ENCODE data around the gene HFE.

DNA sequence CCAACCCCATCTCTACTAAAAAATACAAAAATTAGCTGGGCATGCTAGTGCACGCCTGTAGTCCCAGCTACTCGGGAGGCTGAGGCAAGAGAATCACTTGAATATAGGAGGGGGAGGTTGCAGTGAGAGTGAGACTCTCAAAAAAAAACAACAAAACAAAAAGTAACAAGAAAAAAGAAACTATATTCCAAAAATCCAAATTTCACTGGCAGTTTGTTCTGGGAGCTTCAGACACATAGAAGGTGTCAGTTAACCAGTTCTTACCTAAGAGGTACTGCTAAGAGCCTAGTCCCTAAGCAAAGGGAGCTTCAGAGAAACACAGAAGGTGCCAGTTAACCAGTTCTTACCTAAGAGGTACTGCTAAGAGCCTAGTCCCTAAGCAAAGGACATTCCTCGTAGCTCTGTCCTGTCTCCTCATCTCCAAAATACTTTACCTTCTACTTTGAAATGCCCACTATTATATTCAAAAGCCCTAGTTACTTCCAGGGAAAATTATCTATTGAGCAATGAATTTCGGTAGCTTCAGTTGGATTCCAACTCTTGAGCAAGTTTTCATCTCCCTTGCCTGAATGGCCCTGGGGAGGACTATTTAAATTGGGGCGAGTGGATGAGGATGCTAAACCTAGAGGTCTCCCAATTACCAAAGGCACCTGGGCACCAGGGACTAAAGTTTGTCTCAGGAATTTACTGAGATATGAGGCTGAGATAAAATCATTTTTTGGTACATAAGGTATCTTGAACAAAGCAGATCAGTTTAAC lies 41.0 kb downstream of the HFE start:
- TF ChIP-seq HDGF (IDR thresholded peaks at IDR 0.05; ENCODE audit: borderline replicate concordance) (no peak), SP1 (IDR thresholded peaks at IDR 0.05) (no peak), BHLHE40 (IDR thresholded peaks at IDR 0.05; ENCODE audit: borderline replicate concordance) (no peak), ELF4 (IDR thresholded peaks at IDR 0.05) (no peak), ARNT (IDR thresholded peaks at IDR 0.05) (no peak), FOXM1 (IDR thresholded peaks at IDR 0.05; ENCODE audit: borderline replicate concordance) (no peak), TARDBP (IDR thresholded peaks at IDR 0.05) (no peak), FOXA1 (IDR thresholded peaks at IDR 0.05) (no peak)
